Sigmoid colon (tissue), 7 donors: ENCODE measurements around the gene DNAJA3. TPM values are rescaled to one million over a fixed set of nuclear protein-coding genes. Genes with fewer than 3 reads are reported as not detected.

Experiments used
- DNase-seq: peaks from one replicate; pipeline ENCODE4 v3.0.0-alpha.2; 2019
- H3K27ac ChIP-seq, 4 donors: fragments of 200-600 bp; sonication (generic); one replicate each; pipeline ENCODE4 v1.5.1; 2016 to 2019; ENCODE audit warnings: mild to moderate bottlenecking in 1 of 4
- H3K27me3 ChIP-seq, 3 donors: fragments of 200-600 bp; sonication (generic); one replicate each; pipeline ENCODE4 v1.5.1; 2019; ENCODE audit warnings: mild to moderate bottlenecking in 1 of 3
- H3K36me3 ChIP-seq, 4 donors: fragments of 200-600 bp; sonication (generic); one replicate each; pipeline ENCODE4 v1.5.1; 2016 to 2019
- H3K4me1 ChIP-seq, 4 donors: fragments of 200-600 bp; sonication (generic); one replicate each; pipeline ENCODE4 v1.5.1; 2017 to 2019
- H3K4me3 ChIP-seq, 4 donors: fragments of 200-600 bp; sonication (generic); one replicate each; pipeline ENCODE4 v1.5.1; 2017 to 2019; ENCODE audit warnings: mild to moderate bottlenecking in 2 of 4, moderate library complexity in 1 of 4
- H3K9me3 ChIP-seq, 4 donors: fragments of 200-600 bp in 3 of 4; sonication (generic) in 3 of 4; one replicate each; pipeline versions ENCODE4 v1.5.1 to v1.6.1; 2013 to 2019
- CTCF ChIP-seq, 4 experiments: fragments of 450-650 bp in 3 of 4; fragments of 200-600 bp in 1 of 4; IDR thresholded peaks; one replicate each; pipeline ENCODE4 v1.5.1; 2016 to 2019; ENCODE audit warnings: antibody characterized with exemption in 4 of 4, mild to moderate bottlenecking in 3 of 4, moderate library complexity in 2 of 4
- EP300 ChIP-seq, 4 donors: sonication (generic); formaldehyde crosslinking; IDR thresholded peaks; one replicate each; pipeline ENCODE4 v1.6.1; 2017; ENCODE audit warnings: antibody characterized with exemption in 4 of 4
- POLR2A ChIP-seq, 2 donors: fragments of 450-650 bp; IDR thresholded peaks; one replicate each; pipeline ENCODE4 v1.6.1; 2016; ENCODE audit warnings: antibody characterized with exemption in 2 of 2, mild to moderate bottlenecking in 2 of 2, moderate library complexity in 2 of 2
- POLR2AphosphoS5 ChIP-seq, 4 donors: sonication (generic); formaldehyde crosslinking; IDR thresholded peaks; one replicate each; pipeline ENCODE4 v1.6.1; 2017; ENCODE audit warnings: antibody characterized with exemption in 4 of 4
- WGBS, 2 donors: extraction: QIAGEN DNeasy Blood & Tissue Kit; methylation state at CpG; one replicate each; pipeline ENCODE4 v1.1.7; 2013; 5-methylcytosine and 5-hydroxymethylcytosine counted together
- intact Hi-C: fragments of 100-400 bp; cut with DNase I; formaldehyde crosslinking; loops from one replicate; pipeline ENCODE4 v1.15.1; 2023
- polyA plus RNA-seq, 3 donors: library from polyadenylated mRNA; stranded (reverse); fragments of 200-250 nt; gene quantifications; one replicate each; pipeline ENCODE4 v1.2.3, GENCODE V29; 2013
- total RNA-seq, 4 donors: library from RNA; depleted of rRNA; stranded (reverse); fragments of >200 nt; gene quantifications; one replicate each; pipeline ENCODE4 v1.1.0, GENCODE V29; 2016
- donor health status: healthy with polysubstance abuse.
- donor health status: Bipolar disorder and iron deficiency.
- donor health status: healthy.

DNAJA3 gene
- total and polyA plus RNA-seq, 7 donors = 28.2 to 53.3 (median 44.2) TPM

GRCh38 chr16:4433228-4433627, 7.6 kb downstream of the DNAJA3 start:
- 95 to 96% methylated on average over 4 of the region's 4 CpGs for whole genome bisulfite sequencing, 2 donors
- Histone ChIP-seq H3K9me3 (no peaks in the 10 kb centered on the region), H3K27me3 (no peaks in the 10 kb centered on the region), H3K27ac (no peak overlapping the region), H3K4me3 (no peak overlapping the region), H3K4me1 (no peaks in the 10 kb centered on the region), H3K36me3 (peaks cover 6 to 58% (median 20%) of the 10 kb centered on the region in 4 donors)
- intact Hi-C loops = no loop called here
- no peak for DNase-seq
- no peak for TF ChIP-seq EP300 (IDR thresholded peaks at IDR 0.05)
- TF ChIP-seq CTCF (IDR thresholded peaks at IDR 0.05) = no peak
- TF ChIP-seq POLR2A (IDR thresholded peaks at IDR 0.05) = no peak
- no peak for TF ChIP-seq POLR2AphosphoS5 (IDR thresholded peaks at IDR 0.05)

- Histone ChIP-seq H3K4me3 (no peak overlapping the region), H3K27ac (no peak overlapping the region), H3K4me1 (no peaks in the 10 kb centered on the region), H3K36me3 (peaks cover 6 to 67% (median 27%) of the 10 kb centered on the region in 4 donors), H3K9me3 (no peaks in the 10 kb centered on the region), H3K27me3 (no peaks in the 10 kb centered on the region)
- intact Hi-C loops = no loop called here
- WGBS, 2 donors = 84% methylated on average over 12 of the region's 12 CpGs
- no peak for TF ChIP-seq POLR2A (IDR thresholded peaks at IDR 0.05)
- no peak for TF ChIP-seq EP300 (IDR thresholded peaks at IDR 0.05)
- no peak for TF ChIP-seq CTCF (IDR thresholded peaks at IDR 0.05)
- TF ChIP-seq POLR2AphosphoS5 (IDR thresholded peaks at IDR 0.05) = no peak
- DNase-seq = no peak
These were observed 8.5 kb downstream of the DNAJA3 start for GRCh38 chr16:4433914-4434787.

GRCh38 chr16:4435337-4436067, 9.8 kb downstream of the DNAJA3 start:
- DNase-seq = no peak
- H3K9me3 ChIP-seq = no peaks in the 10 kb centered on the region
- H3K27ac ChIP-seq = no peak overlapping the region
- TF ChIP-seq EP300 (IDR thresholded peaks at IDR 0.05) (no peak), POLR2A (IDR thresholded peaks at IDR 0.05) (no peak), CTCF (IDR thresholded peaks at IDR 0.05) (no peak), POLR2AphosphoS5 (IDR thresholded peaks at IDR 0.05) (no peak)
- intact Hi-C loops = no loop called here
- WGBS, 2 donors = 74 to 80% methylated on average over 8 of the region's 8 CpGs
- no peak overlapping the region for H3K4me3 ChIP-seq
- no peaks in the 10 kb centered on the region for H3K4me1 ChIP-seq
- H3K36me3 ChIP-seq = peaks cover 6 to 80% (median 40%) of the 10 kb centered on the region in 4 donors
- H3K27me3 ChIP-seq = no peaks in the 10 kb centered on the region

GRCh38 chr16:4437366-4437765, 11.7 kb downstream of the DNAJA3 start:
- Histone ChIP-seq H3K36me3 (peaks cover 6 to 84% (median 52%) of the 10 kb centered on the region in 4 donors), H3K4me1 (no peaks in the 10 kb centered on the region), H3K4me3 (no peak overlapping the region), H3K9me3 (no peaks in the 10 kb centered on the region), H3K27ac (no peak overlapping the region), H3K27me3 (no peaks in the 10 kb centered on the region)
- WGBS, 2 donors = 98 to 99% methylated on average over 3 of the region's 3 CpGs
- no peak for TF ChIP-seq POLR2A (IDR thresholded peaks at IDR 0.05)
- no peak for TF ChIP-seq CTCF (IDR thresholded peaks at IDR 0.05)
- TF ChIP-seq EP300 (IDR thresholded peaks at IDR 0.05) = no peak
- no peak for TF ChIP-seq POLR2AphosphoS5 (IDR thresholded peaks at IDR 0.05)
- intact Hi-C loops = no loop called here
- no peak for DNase-seq
